IMR-90 (cell line): Measurements from ENCODE around the gene CDH23. TPM values are rescaled to one million over a fixed set of nuclear protein-coding genes. Genes with fewer than 3 reads are reported as not detected.

ENCODE experiments used
- ATAC-seq: fragments of 200-7000 bp; cut with Tn5 transposase; 2 replicates; pipeline ENCODE4 v1.9.1; 2020; ENCODE audit warnings: low read depth, mild to moderate bottlenecking, moderate library complexity
- BruUV-seq: library from RNA; stranded (reverse); fragments of 400-500 nt; replicated peaks from 2 replicates; lab custom pipeline; 2021; lab: Mats Ljungman, UMichigan
- CTCF ChIA-PET: fragments of 300-600 bp; formaldehyde crosslinking; extraction: SDS; loops from one replicate; lab custom pipeline; 2021; ENCODE audit warnings: antibody characterized with exemption; lab: Yijun Ruan, JAX
- POLR2A ChIA-PET: fragments of 300-600 bp; sonication (Branson Sonifier 250); formaldehyde crosslinking; loops from one replicate; lab custom pipeline; 2022; ENCODE audit warnings: antibody characterized with exemption; ENCODE audit not compliant: unreplicated experiment; lab: Charles Lee
- DNase-seq: peaks from one replicate; pipeline ENCODE4 v3.0.0; 2013
- H2AFZ ChIP-seq: replicated peaks from 2 replicates; pipeline ENCODE3; 2013; ENCODE audit warnings: low read length, mild to moderate bottlenecking; ENCODE audit not compliant: poor library complexity
- H2AK5ac ChIP-seq: 2 replicates; pipeline ENCODE4 v1.6.1; 2013; ENCODE audit warnings: low read depth, low read length, inconsistent platforms
- H2AK9ac ChIP-seq: replicated peaks from 2 replicates; pipeline ENCODE3; 2013; ENCODE audit warnings: mild to moderate bottlenecking, low read depth, low read length, moderate library complexity; ENCODE audit not compliant: poor library complexity
- H2BK120ac ChIP-seq: 2 replicates; pipeline ENCODE4 v1.6.1; 2013; ENCODE audit warnings: low read depth, low read length, inconsistent platforms
- H2BK15ac ChIP-seq: 3 replicates; pipeline ENCODE4 v1.6.1; 2013; ENCODE audit warnings: low read depth, low read length, inconsistent platforms
- H2BK20ac ChIP-seq: 2 replicates; pipeline ENCODE4 v1.6.1; 2013; ENCODE audit warnings: low read depth, mild to moderate bottlenecking, inconsistent platforms, low read length, moderate library complexity
- H2BK5ac ChIP-seq: 2 replicates; pipeline ENCODE4 v1.6.1; 2013; ENCODE audit warnings: mild to moderate bottlenecking, low read depth, low read length, inconsistent platforms; ENCODE audit not compliant: poor library complexity, severe bottlenecking
- H3K14ac ChIP-seq: replicated peaks from 2 replicates; pipeline ENCODE4 v1.6.1; 2013; ENCODE audit warnings: low read depth, low read length, inconsistent platforms
- H3K18ac ChIP-seq: 2 replicates; pipeline ENCODE4 v1.6.1; 2013; ENCODE audit warnings: low read depth, low read length, control low read depth
- H3K23ac ChIP-seq: 2 replicates; pipeline ENCODE4 v1.6.1; 2013; ENCODE audit warnings: low read depth, low read length, inconsistent platforms
- H3K27ac ChIP-seq: 2 replicates; pipeline ENCODE4 v1.5.1; 2013; ENCODE audit warnings: mild to moderate bottlenecking, control low read depth, low read length; ENCODE audit not compliant: insufficient read depth
- H3K27me3 ChIP-seq: 2 replicates; pipeline ENCODE4 v1.6.1; 2013; ENCODE audit warnings: low read length; ENCODE audit not compliant: control insufficient read depth, insufficient read depth
- H3K36me3 ChIP-seq: 2 replicates; pipeline ENCODE4 v1.6.1; 2013; ENCODE audit warnings: low read length, mixed read lengths; ENCODE audit not compliant: control insufficient read depth, insufficient read depth
- H3K4ac ChIP-seq: 2 replicates; pipeline ENCODE4 v1.6.1; 2013; ENCODE audit warnings: low read depth, low read length, inconsistent platforms
- H3K4me1 ChIP-seq: 2 replicates; pipeline ENCODE4 v1.6.1; 2013; ENCODE audit warnings: low read length, mixed read lengths; ENCODE audit not compliant: control insufficient read depth, insufficient read depth
- H3K4me2 ChIP-seq: 2 replicates; pipeline ENCODE4 v1.6.1; 2013; ENCODE audit warnings: low read depth, mild to moderate bottlenecking, control low read depth, low read length, moderate library complexity
- H3K4me3 ChIP-seq: 2 replicates; pipeline ENCODE4 v1.5.1; 2013; ENCODE audit warnings: low read depth, mild to moderate bottlenecking, control low read depth, low read length, moderate library complexity; ENCODE audit not compliant: insufficient read depth
- H3K56ac ChIP-seq: 2 replicates; pipeline ENCODE4 v1.6.1; 2013; ENCODE audit warnings: low read length, inconsistent platforms; ENCODE audit not compliant: insufficient read depth; ENCODE audit errors: extremely low read depth
- H3K79me1 ChIP-seq, 2 experiments: 2 replicates each; pipeline ENCODE4 v1.6.1; 2013; ENCODE audit warnings: low read length in 2 of 2, inconsistent platforms in 1 of 2, low read depth in 1 of 2
- H3K9ac ChIP-seq: 2 replicates; pipeline ENCODE4 v1.6.1; 2013; ENCODE audit warnings: low read depth, low read length, control low read depth
- H3K9me1 ChIP-seq: 2 replicates; pipeline ENCODE4 v1.6.1; 2013; ENCODE audit warnings: low read length, inconsistent platforms; ENCODE audit not compliant: insufficient read depth
- H3K9me3 ChIP-seq: 2 replicates; pipeline ENCODE4 v1.6.1; 2013; ENCODE audit warnings: low read length; ENCODE audit not compliant: control insufficient read depth, insufficient read depth
- H4K20me1 ChIP-seq: 2 replicates; pipeline ENCODE4 v1.6.1; 2013; ENCODE audit warnings: low read length, inconsistent platforms; ENCODE audit not compliant: insufficient read depth
- H4K5ac ChIP-seq: 2 replicates; pipeline ENCODE4 v1.6.1; 2013; ENCODE audit warnings: mild to moderate bottlenecking, low read depth, low read length, control low read depth
- H4K8ac ChIP-seq, 2 experiments: 2 replicates each; pipeline ENCODE4 v1.6.1; 2013; ENCODE audit warnings: low read depth in 2 of 2, low read length in 2 of 2, control low read depth in 1 of 2, inconsistent platforms in 1 of 2
- H4K91ac ChIP-seq: 2 replicates; pipeline ENCODE4 v1.6.1; 2013; ENCODE audit warnings: low read depth, low read length, inconsistent platforms; ENCODE audit not compliant: insufficient read depth
- CTCF ChIP-seq: conservative IDR thresholded peaks from 2 replicates; pipeline ENCODE4 v1.5.1; 2012; ENCODE audit warnings: mild to moderate bottlenecking, low read depth, low read length, improper control_type of control experiment
- FOS ChIP-seq: fragments of 150-350 bp; IDR thresholded peaks from 2 replicates; pipeline ENCODE4 v1.6.1; 2016; ENCODE audit warnings: low read depth, low read length
- MAZ ChIP-seq: IDR thresholded peaks from 2 replicates; pipeline ENCODE4 v1.6.1; 2012; ENCODE audit warnings: low read depth, mild to moderate bottlenecking, low read length, improper control_type of control experiment, moderate library complexity, borderline replicate concordance
- MXI1 ChIP-seq: IDR thresholded peaks from 2 replicates; pipeline ENCODE4 v1.6.1; 2012; ENCODE audit warnings: low read depth, mild to moderate bottlenecking, low read length, moderate library complexity, borderline replicate concordance
- POLR2A ChIP-seq: IDR thresholded peaks from 2 replicates; pipeline ENCODE4 v1.6.1; 2012; ENCODE audit warnings: mild to moderate bottlenecking, low read depth, low read length
- RFX5 ChIP-seq: IDR thresholded peaks from 2 replicates; pipeline ENCODE4 v1.8.0; 2012; ENCODE audit warnings: low read depth, mild to moderate bottlenecking, low read length, moderate library complexity
- USF2 ChIP-seq: fragments of 150-350 bp; IDR thresholded peaks from 2 replicates; pipeline ENCODE4 v1.6.1; 2017; ENCODE audit warnings: mild to moderate bottlenecking, antibody characterized with exemption, low read length, low read depth
- WGBS, 2 experiments: methylation state at CpG; one replicate each; pipeline versions ENCODE4 v1.1.5 to v1.1.7; 2013; ENCODE audit warnings: missing lambda C conversion rate in 2 of 2; ENCODE audit not compliant: insufficient read length in 1 of 2; ENCODE audit errors: extremely low coverage in 2 of 2; 5-methylcytosine and 5-hydroxymethylcytosine counted together
- dilution Hi-C: fragments of 300-500 bp; cut with HindIII; formaldehyde crosslinking; loops from one replicate; pipeline ENCODE4 v1.14.3; 2018; ENCODE audit warnings: low sequenced_read_pairs; ENCODE audit not compliant: unreplicated experiment
- in situ Hi-C: fragments of 300-500 bp; cut with MboI; formaldehyde crosslinking; loops from 3 replicates; pipeline ENCODE4 v1.14.3; 2019; ENCODE audit warnings: low sequenced_read_pairs, inconsistent platforms, mixed read lengths
- intact Hi-C: fragments of 100-400 bp; cut with micrococcal nuclease; formaldehyde crosslinking; loops from 2 replicates; pipeline ENCODE4 v1.10.0; 2022
- polyA plus RNA-seq, 3 experiments: library from polyadenylated mRNA; depleted of rRNA; stranded (reverse); fragments of >200 nt; gene quantifications; 2 replicates each; pipeline ENCODE4 v1.2.3, GENCODE V29; 2012; ENCODE audit warnings: low replicate concordance in 1 of 3
- total RNA-seq: library from RNA; depleted of rRNA; stranded (reverse); fragments of >200 nt; gene quantifications from 2 replicates; pipeline ENCODE4 v1.2.3, GENCODE V29; 2012

CDH23 gene
- total and polyA plus RNA-seq, 2 of the 4 experiments (the other 2 are of a cell fraction): under 0.01 to 0.03 TPM

- CTCF ChIA-PET: no interaction called here
- WGBS, 2 experiments: 60% methylated on average over 2 of the region's 11 CpGs; no CpG with 5 or more reads in 1 of the 2 experiments
- POLR2A ChIA-PET: no interaction called here
These were observed 304.9 kb downstream of the CDH23 start for GRCh38 chr10:71701496-71702132.

More at GRCh38 chr10:71701496-71702132, 304.9 kb downstream of the CDH23 start:
- H3K9me3 ChIP-seq: no peaks in the 10 kb centered on the region
- no peak for ATAC-seq
- H2BK15ac ChIP-seq: no peak overlapping the region
- no peak overlapping the region for H4K91ac ChIP-seq
- H3K27me3 ChIP-seq: peaks cover 60% of the 10 kb centered on the region
- no peak overlapping the region for H3K9ac ChIP-seq
- H3K9me1 ChIP-seq: no peaks in the 10 kb centered on the region
- no peak overlapping the region for H2BK5ac ChIP-seq
- BruUV-seq: no TSS peak
- H4K8ac ChIP-seq: no peak overlapping the region
- no peaks in the 10 kb centered on the region for H4K20me1 ChIP-seq
- TF ChIP-seq RFX5 (no peak), USF2 (no peak), POLR2A (no peak), FOS (no peak), CTCF (no peak), MAZ (no peak), MXI1 (no peak)
- DNase-seq: no peak
- H2AK9ac ChIP-seq: no peak overlapping the region
- H3K4me3 ChIP-seq: no peak overlapping the region
- H3K4me1 ChIP-seq: no peaks in the 10 kb centered on the region
- H4K5ac ChIP-seq: no peak overlapping the region
- no peak overlapping the region for H3K18ac ChIP-seq
- intact Hi-C loops: no loop called here
- no peak overlapping the region for H3K4ac ChIP-seq
- H2AK5ac ChIP-seq: no peak overlapping the region
- no peak overlapping the region for H3K4me2 ChIP-seq
- H3K27ac ChIP-seq: no peak overlapping the region
- H2AFZ ChIP-seq: no peak overlapping the region
- dilution Hi-C loops: no loop called here
- no peak overlapping the region for H3K14ac ChIP-seq
- H2BK20ac ChIP-seq: no peak overlapping the region
- H3K36me3 ChIP-seq: no peaks in the 10 kb centered on the region
- in situ Hi-C loops: no loop called here
- H3K56ac ChIP-seq: no peak overlapping the region
- H2BK120ac ChIP-seq: no peak overlapping the region
- H3K79me1 ChIP-seq: no peaks in the 10 kb centered on the region
- no peak overlapping the region for H3K23ac ChIP-seq
